GM12891 (cell line): ENCODE measurements around the gene CNTN5.

Source experiments
- POLR2A ChIP-seq: IDR thresholded peaks from 2 replicates; pipeline ENCODE4 v1.6.1; 2011; ENCODE audit warnings: low read depth, low read length, control low read depth
- TAF1 ChIP-seq: IDR thresholded peaks from 2 replicates; pipeline ENCODE4 v1.6.1; 2011; ENCODE audit warnings: low read depth, low read length, control low read depth

DNA sequence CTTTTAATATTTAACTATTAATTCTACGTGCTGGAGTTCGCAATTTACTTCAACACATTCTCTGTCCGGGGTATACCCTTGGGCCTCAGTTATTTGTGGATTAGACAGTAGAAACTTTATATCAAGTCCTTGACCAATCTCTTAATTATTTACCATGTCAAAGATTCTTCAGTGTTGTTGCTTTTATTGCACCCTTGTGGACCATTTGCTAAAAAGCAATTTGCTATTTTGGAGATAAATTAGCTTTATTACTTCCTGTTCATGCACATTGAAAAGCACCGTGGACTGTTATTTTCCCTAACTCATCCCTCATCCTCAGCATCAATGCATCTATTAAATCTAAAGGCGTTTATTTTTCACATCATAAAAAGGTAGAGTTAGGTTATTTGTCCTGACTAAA lies 609.9 kb downstream of the CNTN5 start:
- TF ChIP-seq POLR2A (no peak), TAF1 (no peak)
